HEK293 (cell line): ENCODE data around the gene HOXB9.

Experiments used
- CTCF ChIA-PET: fragments of 350-600 bp; formaldehyde crosslinking; extraction: SDS; loops from one replicate; lab custom pipeline; 2021; ENCODE audit warnings: antibody characterized with exemption; lab: Yijun Ruan, JAX
- POLR2A ChIA-PET: fragments of 300-600 bp; formaldehyde crosslinking; extraction: SDS; loops from one replicate; lab custom pipeline; 2020; ENCODE audit warnings: antibody characterized with exemption, inconsistent platforms; lab: Yijun Ruan, JAX
- H3K27ac ChIP-seq: fragments of 200-500 bp; sonication (Bioruptor generic); 2 replicates; pipeline ENCODE4 v1.5.1; 2014; ENCODE audit warnings: low read depth, low read length, control low read depth, inconsistent platforms; ENCODE audit errors: extremely low read depth
- H3K36me3 ChIP-seq, 2 experiments: fragments of 200-500 bp in 1 of 2; sonication (Bioruptor generic) in 1 of 2; 1 replicate in 1 of 2; 2 replicates in 1 of 2; pipeline ENCODE4 v1.5.1; 2014 to 2017; ENCODE audit warnings: inconsistent platforms in 2 of 2, low read length in 2 of 2; ENCODE audit not compliant: control insufficient read depth in 2 of 2, insufficient read depth in 1 of 2
- H3K4me1 ChIP-seq: fragments of 200-500 bp; sonication (Bioruptor generic); 2 replicates; pipeline ENCODE4 v1.5.1; 2014; ENCODE audit warnings: mild to moderate bottlenecking, low read length, inconsistent platforms; ENCODE audit not compliant: control insufficient read depth, insufficient read depth
- H3K4me3 ChIP-seq: 2 replicates; pipeline ENCODE4 v1.5.1; 2011; ENCODE audit warnings: low read depth, mild to moderate bottlenecking, control low read depth, low read length, moderate library complexity
- H3K9me3 ChIP-seq: fragments of 200-500 bp; sonication (Bioruptor generic); 2 replicates; pipeline ENCODE4 v1.5.1; 2014; ENCODE audit warnings: low read depth, low read length, inconsistent platforms; ENCODE audit not compliant: control insufficient read depth, insufficient read depth
- BCL11A ChIP-seq: fragments of 450-650 bp; formaldehyde crosslinking; IDR thresholded peaks from 2 replicates; pipeline ENCODE4 v1.5.1; 2016; ENCODE audit warnings: low read depth, missing biosample characterization, missing genetic modification characterization
- KLF8 ChIP-seq: fragments of 450-650 bp; formaldehyde crosslinking; IDR thresholded peaks from 2 replicates; pipeline ENCODE4 v1.5.1; 2016; ENCODE audit warnings: missing biosample characterization, missing genetic modification characterization
- MZF1 ChIP-seq: fragments of 450-650 bp; formaldehyde crosslinking; IDR thresholded peaks from 2 replicates; pipeline ENCODE4 v1.5.1; 2017; ENCODE audit warnings: missing biosample characterization, missing genetic modification characterization, borderline replicate concordance
- OVOL3 ChIP-seq: fragments of 450-650 bp; formaldehyde crosslinking; IDR thresholded peaks from 2 replicates; pipeline ENCODE4 v1.5.1; 2016; ENCODE audit warnings: missing biosample characterization, missing genetic modification characterization
- ZNF2 ChIP-seq: fragments of 450-650 bp; formaldehyde crosslinking; IDR thresholded peaks from 2 replicates; pipeline ENCODE4 v1.5.1; 2016; ENCODE audit warnings: missing biosample characterization, missing genetic modification characterization
- ZNF335 ChIP-seq: fragments of 450-650 bp; formaldehyde crosslinking; conservative IDR thresholded peaks from 2 replicates; pipeline ENCODE4 v1.5.1; 2016; ENCODE audit warnings: missing biosample characterization, missing genetic modification characterization
- ZNF366 ChIP-seq: fragments of 450-650 bp; formaldehyde crosslinking; conservative IDR thresholded peaks from 2 replicates; pipeline ENCODE4 v1.5.1; 2016; ENCODE audit warnings: missing biosample characterization, missing genetic modification characterization
- ZNF600 ChIP-seq: fragments of 450-650 bp; formaldehyde crosslinking; IDR thresholded peaks from 2 replicates; pipeline ENCODE4 v1.5.1; 2016; ENCODE audit warnings: missing biosample characterization, missing genetic modification characterization
- ZNF654 ChIP-seq: fragments of 450-650 bp; formaldehyde crosslinking; IDR thresholded peaks from 2 replicates; pipeline ENCODE4 v1.5.1; 2016; ENCODE audit warnings: low read depth, missing biosample characterization, missing genetic modification characterization
- ZXDB ChIP-seq: fragments of 450-650 bp; formaldehyde crosslinking; IDR thresholded peaks from 2 replicates; pipeline ENCODE4 v1.5.1; 2016; ENCODE audit warnings: missing biosample characterization, missing genetic modification characterization
- TF ChIP-seq, protein P1 (sequence below): fragments of 450-650 bp; formaldehyde crosslinking; IDR thresholded peaks from 2 replicates; pipeline ENCODE4 v1.5.1; 2016; ENCODE audit warnings: missing biosample characterization, missing genetic modification characterization
- TF ChIP-seq, protein P2 (sequence below): fragments of 450-650 bp; formaldehyde crosslinking; IDR thresholded peaks from 2 replicates; pipeline ENCODE4 v1.5.1; 2016; ENCODE audit warnings: missing biosample characterization, missing genetic modification characterization
- TF ChIP-seq, protein P3 (sequence below): fragments of 450-650 bp; formaldehyde crosslinking; IDR thresholded peaks from 2 replicates; pipeline ENCODE4 v1.5.1; 2016; ENCODE audit warnings: missing biosample characterization, missing genetic modification characterization
- TF ChIP-seq, protein P4 (sequence below): fragments of 450-650 bp; formaldehyde crosslinking; IDR thresholded peaks from 2 replicates; pipeline ENCODE4 v1.5.1; 2016; ENCODE audit warnings: missing biosample characterization, missing genetic modification characterization
- TF ChIP-seq, protein P5 (sequence below): fragments of 450-650 bp; formaldehyde crosslinking; IDR thresholded peaks from 2 replicates; pipeline ENCODE4 v1.5.1; 2017; ENCODE audit warnings: missing biosample characterization, mild to moderate bottlenecking, missing genetic modification characterization, moderate library complexity
- TF ChIP-seq, protein P6 (sequence below): fragments of 450-650 bp; formaldehyde crosslinking; IDR thresholded peaks from 2 replicates; pipeline ENCODE4 v1.5.1; 2016; ENCODE audit warnings: missing biosample characterization, missing genetic modification characterization, low read depth
- TF ChIP-seq, protein P7 (sequence below): fragments of 450-650 bp; formaldehyde crosslinking; conservative IDR thresholded peaks from 2 replicates; pipeline ENCODE4 v1.5.1; 2016; ENCODE audit warnings: low read depth, missing biosample characterization, missing genetic modification characterization

Gene HOXB9

DNA sequence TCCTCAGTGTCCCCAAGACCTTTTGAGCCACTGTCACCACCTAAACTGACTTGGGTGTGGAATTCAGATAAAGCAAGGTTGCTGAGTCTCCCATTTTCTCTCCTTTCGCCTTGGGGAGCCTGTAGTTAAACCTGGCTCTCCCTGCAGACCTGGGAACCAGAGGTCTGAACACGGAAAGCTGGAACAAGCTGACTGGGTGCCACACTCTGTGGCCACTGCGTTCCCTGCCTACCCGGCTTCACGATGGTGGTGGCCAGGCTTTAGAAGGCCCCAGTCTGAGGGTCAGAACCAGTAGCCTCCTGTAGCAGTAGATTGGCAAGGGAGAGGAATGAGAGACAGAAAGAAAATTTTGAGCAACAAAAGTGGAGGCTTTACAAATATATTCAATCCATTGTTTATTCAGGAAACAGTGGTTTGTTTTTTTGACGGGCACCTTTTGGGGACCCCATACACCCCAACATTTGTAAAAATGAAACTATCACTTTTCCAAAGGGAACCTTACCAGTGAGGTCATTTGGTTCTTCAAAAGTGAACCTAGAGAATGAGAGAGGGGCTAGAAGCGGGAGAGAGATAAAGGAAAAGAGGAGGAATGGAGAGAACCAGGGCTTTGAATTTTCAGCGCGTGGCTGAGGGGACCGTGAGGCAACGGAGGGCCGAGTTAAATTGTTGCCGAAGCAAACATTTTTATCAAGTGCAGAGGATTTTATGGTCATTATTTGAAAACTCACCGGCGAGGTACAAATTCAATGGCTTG, 9.3 kb downstream of the HOXB9 start (continued):
- TF ChIP-seq, protein P1, sequence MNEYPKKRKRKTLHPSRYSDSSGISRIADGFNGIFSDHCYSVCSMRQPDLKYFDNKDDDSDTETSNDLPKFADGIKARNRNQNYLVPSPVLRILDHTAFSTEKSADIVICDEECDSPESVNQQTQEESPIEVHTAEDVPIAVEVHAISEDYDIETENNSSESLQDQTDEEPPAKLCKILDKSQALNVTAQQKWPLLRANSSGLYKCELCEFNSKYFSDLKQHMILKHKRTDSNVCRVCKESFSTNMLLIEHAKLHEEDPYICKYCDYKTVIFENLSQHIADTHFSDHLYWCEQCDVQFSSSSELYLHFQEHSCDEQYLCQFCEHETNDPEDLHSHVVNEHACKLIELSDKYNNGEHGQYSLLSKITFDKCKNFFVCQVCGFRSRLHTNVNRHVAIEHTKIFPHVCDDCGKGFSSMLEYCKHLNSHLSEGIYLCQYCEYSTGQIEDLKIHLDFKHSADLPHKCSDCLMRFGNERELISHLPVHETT (tag by site-specific recombination) = no peak
- no peak for TF ChIP-seq ZNF335 (tag by site-specific recombination)

DNA sequence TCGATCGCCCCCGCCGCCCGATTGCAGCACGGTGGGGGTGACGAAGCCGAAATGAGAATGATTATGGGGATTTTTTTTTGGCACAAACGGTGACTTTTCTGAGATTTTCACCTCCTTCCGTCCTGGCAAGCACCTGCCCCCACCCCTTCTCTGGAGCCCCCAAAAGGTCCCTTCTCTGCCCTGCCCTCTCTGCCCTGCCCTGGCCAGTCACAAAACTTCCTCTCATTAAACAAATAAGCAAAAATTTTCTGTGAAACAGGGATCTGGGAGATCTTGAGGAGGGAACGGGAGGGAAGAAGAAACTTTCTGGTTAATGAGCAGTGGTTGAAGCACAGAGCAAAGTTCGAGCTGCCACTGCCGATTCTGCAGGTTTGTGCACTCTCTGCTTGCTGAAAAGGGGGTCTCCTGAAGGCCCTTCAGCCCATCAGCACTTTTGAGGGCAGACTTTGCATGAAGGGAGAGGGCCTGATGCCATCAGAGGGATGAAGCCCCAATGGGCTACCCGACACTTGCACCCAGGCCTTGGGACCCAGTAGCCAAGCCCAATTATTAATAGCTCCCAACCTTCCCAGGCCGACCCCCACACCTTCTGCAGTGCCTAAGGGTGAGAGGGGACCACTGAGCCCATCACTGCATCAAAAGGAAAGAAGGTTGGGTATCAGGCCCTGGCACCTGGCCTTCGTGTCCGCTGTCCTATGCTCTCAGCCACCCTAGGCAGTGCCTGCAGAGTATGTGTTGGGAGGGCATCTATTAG, 10.0 kb downstream of the HOXB9 start:
- H3K4me1 ChIP-seq = peaks cover 46% of the 10 kb centered on the region
- no peaks in the 10 kb centered on the region for H3K36me3 ChIP-seq
- TF ChIP-seq, protein P2, sequence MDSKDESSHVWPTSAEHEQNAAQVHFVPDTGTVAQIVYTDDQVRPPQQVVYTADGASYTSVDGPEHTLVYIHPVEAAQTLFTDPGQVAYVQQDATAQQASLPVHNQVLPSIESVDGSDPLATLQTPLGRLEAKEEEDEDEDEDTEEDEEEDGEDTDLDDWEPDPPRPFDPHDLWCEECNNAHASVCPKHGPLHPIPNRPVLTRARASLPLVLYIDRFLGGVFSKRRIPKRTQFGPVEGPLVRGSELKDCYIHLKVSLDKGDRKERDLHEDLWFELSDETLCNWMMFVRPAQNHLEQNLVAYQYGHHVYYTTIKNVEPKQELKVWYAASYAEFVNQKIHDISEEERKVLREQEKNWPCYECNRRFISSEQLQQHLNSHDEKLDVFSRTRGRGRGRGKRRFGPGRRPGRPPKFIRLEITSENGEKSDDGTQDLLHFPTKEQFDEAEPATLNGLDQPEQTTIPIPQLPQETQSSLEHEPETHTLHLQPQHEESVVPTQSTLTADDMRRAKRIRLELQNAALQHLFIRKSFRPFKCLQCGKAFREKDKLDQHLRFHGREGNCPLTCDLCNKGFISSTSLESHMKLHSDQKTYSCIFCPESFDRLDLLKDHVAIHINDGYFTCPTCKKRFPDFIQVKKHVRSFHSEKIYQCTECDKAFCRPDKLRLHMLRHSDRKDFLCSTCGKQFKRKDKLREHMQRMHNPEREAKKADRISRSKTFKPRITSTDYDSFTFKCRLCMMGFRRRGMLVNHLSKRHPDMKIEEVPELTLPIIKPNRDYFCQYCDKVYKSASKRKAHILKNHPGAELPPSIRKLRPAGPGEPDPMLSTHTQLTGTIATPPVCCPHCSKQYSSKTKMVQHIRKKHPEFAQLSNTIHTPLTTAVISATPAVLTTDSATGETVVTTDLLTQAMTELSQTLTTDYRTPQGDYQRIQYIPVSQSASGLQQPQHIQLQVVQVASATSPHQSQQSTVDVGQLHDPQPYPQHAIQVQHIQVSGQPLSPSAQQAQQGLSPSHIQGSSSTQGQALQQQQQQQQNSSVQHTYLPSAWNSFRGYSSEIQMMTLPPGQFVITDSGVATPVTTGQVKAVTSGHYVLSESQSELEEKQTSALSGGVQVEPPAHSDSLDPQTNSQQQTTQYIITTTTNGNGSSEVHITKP (tag by site-specific recombination) = no peak
- TF ChIP-seq KLF8 (tag by site-specific recombination) (0 out of 2 replicates have a peak, but pooled peaks have one; percentile 24), MZF1 (tag by site-specific recombination) (peak; percentile 76), ZNF366 (tag by site-specific recombination) (peak; percentile 18; the same call in 1 of the 2 replicates), BCL11A (0 out of 2 replicates have a peak, but pooled peaks have one; percentile 0), ZXDB (tag by site-specific recombination) (0 out of 2 replicates have a peak, but pooled peaks have one; percentile 20), OVOL3 (tag by site-specific recombination) (no peak), ZNF600 (tag by site-specific recombination) (peak; percentile 31; the same call in 1 of the 2 replicates), ZNF654 (tag by site-specific recombination) (0 out of 2 replicates have a peak, but pooled peaks have one; percentile 14), ZNF2 (tag by site-specific recombination) (peak; percentile 82; the same call in 1 of the 2 replicates)
- TF ChIP-seq, protein P3, sequence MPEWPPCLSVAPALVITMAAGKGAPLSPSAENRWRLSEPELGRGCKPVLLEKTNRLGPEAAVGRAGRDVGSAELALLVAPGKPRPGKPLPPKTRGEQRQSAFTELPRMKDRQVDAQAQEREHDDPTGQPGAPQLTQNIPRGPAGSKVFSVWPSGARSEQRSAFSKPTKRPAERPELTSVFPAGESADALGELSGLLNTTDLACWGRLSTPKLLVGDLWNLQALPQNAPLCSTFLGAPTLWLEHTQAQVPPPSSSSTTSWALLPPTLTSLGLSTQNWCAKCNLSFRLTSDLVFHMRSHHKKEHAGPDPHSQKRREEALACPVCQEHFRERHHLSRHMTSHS (tag by site-specific recombination) = no peak
- TF ChIP-seq, protein P4, sequence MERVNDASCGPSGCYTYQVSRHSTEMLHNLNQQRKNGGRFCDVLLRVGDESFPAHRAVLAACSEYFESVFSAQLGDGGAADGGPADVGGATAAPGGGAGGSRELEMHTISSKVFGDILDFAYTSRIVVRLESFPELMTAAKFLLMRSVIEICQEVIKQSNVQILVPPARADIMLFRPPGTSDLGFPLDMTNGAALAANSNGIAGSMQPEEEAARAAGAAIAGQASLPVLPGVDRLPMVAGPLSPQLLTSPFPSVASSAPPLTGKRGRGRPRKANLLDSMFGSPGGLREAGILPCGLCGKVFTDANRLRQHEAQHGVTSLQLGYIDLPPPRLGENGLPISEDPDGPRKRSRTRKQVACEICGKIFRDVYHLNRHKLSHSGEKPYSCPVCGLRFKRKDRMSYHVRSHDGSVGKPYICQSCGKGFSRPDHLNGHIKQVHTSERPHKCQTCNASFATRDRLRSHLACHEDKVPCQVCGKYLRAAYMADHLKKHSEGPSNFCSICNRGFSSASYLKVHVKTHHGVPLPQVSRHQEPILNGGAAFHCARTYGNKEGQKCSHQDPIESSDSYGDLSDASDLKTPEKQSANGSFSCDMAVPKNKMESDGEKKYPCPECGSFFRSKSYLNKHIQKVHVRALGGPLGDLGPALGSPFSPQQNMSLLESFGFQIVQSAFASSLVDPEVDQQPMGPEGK (tag by site-specific recombination) = peak; percentile 90
- TF ChIP-seq, protein P5, sequence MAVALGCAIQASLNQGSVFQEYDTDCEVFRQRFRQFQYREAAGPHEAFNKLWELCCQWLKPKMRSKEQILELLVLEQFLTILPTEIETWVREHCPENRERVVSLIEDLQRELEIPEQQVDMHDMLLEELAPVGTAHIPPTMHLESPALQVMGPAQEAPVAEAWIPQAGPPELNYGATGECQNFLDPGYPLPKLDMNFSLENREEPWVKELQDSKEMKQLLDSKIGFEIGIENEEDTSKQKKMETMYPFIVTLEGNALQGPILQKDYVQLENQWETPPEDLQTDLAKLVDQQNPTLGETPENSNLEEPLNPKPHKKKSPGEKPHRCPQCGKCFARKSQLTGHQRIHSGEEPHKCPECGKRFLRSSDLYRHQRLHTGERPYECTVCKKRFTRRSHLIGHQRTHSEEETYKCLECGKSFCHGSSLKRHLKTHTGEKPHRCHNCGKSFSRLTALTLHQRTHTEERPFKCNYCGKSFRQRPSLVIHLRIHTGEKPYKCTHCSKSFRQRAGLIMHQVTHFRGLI = no peak; the same call in 1 of the 2 replicates
- TF ChIP-seq, protein P6, sequence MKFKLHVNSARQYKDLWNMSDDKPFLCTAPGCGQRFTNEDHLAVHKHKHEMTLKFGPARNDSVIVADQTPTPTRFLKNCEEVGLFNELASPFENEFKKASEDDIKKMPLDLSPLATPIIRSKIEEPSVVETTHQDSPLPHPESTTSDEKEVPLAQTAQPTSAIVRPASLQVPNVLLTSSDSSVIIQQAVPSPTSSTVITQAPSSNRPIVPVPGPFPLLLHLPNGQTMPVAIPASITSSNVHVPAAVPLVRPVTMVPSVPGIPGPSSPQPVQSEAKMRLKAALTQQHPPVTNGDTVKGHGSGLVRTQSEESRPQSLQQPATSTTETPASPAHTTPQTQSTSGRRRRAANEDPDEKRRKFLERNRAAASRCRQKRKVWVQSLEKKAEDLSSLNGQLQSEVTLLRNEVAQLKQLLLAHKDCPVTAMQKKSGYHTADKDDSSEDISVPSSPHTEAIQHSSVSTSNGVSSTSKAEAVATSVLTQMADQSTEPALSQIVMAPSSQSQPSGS (tag by site-specific recombination) = no peak
- TF ChIP-seq, protein P7, sequence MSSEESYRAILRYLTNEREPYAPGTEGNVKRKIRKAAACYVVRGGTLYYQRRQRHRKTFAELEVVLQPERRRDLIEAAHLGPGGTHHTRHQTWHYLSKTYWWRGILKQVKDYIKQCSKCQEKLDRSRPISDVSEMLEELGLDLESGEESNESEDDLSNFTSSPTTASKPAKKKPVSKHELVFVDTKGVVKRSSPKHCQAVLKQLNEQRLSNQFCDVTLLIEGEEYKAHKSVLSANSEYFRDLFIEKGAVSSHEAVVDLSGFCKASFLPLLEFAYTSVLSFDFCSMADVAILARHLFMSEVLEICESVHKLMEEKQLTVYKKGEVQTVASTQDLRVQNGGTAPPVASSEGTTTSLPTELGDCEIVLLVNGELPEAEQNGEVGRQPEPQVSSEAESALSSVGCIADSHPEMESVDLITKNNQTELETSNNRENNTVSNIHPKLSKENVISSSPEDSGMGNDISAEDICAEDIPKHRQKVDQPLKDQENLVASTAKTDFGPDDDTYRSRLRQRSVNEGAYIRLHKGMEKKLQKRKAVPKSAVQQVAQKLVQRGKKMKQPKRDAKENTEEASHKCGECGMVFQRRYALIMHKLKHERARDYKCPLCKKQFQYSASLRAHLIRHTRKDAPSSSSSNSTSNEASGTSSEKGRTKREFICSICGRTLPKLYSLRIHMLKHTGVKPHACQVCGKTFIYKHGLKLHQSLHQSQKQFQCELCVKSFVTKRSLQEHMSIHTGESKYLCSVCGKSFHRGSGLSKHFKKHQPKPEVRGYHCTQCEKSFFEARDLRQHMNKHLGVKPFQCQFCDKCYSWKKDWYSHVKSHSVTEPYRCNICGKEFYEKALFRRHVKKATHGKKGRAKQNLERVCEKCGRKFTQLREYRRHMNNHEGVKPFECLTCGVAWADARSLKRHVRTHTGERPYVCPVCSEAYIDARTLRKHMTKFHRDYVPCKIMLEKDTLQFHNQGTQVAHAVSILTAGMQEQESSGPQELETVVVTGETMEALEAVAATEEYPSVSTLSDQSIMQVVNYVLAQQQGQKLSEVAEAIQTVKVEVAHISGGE (tag by site-specific recombination) = no peak
- H3K27ac ChIP-seq = peak overlapping the region; percentile 67; the same call in 1 of the 2 replicates
- no peak overlapping the region for H3K4me3 ChIP-seq
- POLR2A ChIA-PET = no interaction called here
- CTCF ChIA-PET = interaction anchor here (0.6 to 5.7 kb wide), 8 partner anchors 281 to 462 kb away, joined by 3 to 86 read pairs (median 3); no protein-coding TSS in a partner anchor
- no peaks in the 10 kb centered on the region for H3K9me3 ChIP-seq
